Psoas muscle (tissue), 8 donors: ENCODE data around the gene NPR2. TPM values are rescaled to one million over a fixed set of nuclear protein-coding genes. Genes with fewer than 3 reads are reported as not detected.

ENCODE experiments used
- ATAC-seq, 4 donors: fragments of 200-7000 bp; cut with Tn5 transposase; one replicate each; pipeline ENCODE4 v1.9.1; 2020; ENCODE audit warnings: moderate library complexity in 3 of 4, mild to moderate bottlenecking in 2 of 4
- DNase-seq, 2 donors: peaks; one replicate each; pipeline ENCODE4 v3.0.0-alpha.2; 2020
- H3K27ac ChIP-seq: fragments of 200-600 bp; one replicate; pipeline ENCODE4 v1.8.0; 2022
- H3K27me3 ChIP-seq, 3 donors: fragments of 200-600 bp in 1 of 3; one replicate each; pipeline versions ENCODE4 v1.6.1 to v1.8.0; 2013 to 2022; ENCODE audit warnings: low read length in 2 of 3, mild to moderate bottlenecking in 2 of 3, moderate library complexity in 1 of 3; ENCODE audit not compliant: insufficient read depth in 3 of 3
- H3K36me3 ChIP-seq, 2 donors: fragments of 200-600 bp in 1 of 2; one replicate each; pipeline versions ENCODE4 v1.6.1 to v1.8.0; 2013 to 2022; ENCODE audit warnings: low read depth in 1 of 2, mild to moderate bottlenecking in 1 of 2, moderate library complexity in 1 of 2; ENCODE audit not compliant: insufficient read depth in 1 of 2
- H3K4me1 ChIP-seq: fragments of 200-600 bp; one replicate; pipeline ENCODE4 v1.8.0; 2022
- H3K4me3 ChIP-seq: fragments of 200-600 bp; one replicate; pipeline ENCODE4 v1.8.0; 2022; ENCODE audit warnings: mild to moderate bottlenecking
- H3K9me3 ChIP-seq: fragments of 200-600 bp; one replicate; pipeline ENCODE4 v1.8.0; 2022
- CTCF ChIP-seq: fragments of 200-600 bp; IDR thresholded peaks from one replicate; pipeline ENCODE4 v1.8.0; 2022; ENCODE audit warnings: antibody characterized with exemption
- WGBS, 3 donors: extraction: QIAGEN DNeasy Blood & Tissue Kit; methylation state at CpG; one replicate each; pipeline versions ENCODE4 v1.1.6 to v1.1.7; 2013; 5-methylcytosine and 5-hydroxymethylcytosine counted together
- intact Hi-C, 2 donors: fragments of 100-400 bp; cut with DNase I; formaldehyde crosslinking; loops; one replicate each; pipeline versions ENCODE4 v1.11.0 to v1.14.2; 2022
- polyA plus RNA-seq, 3 donors: library from polyadenylated mRNA; stranded (reverse); fragments of 200-250 nt; gene quantifications; one replicate each; pipeline ENCODE4 v1.2.3, GENCODE V29; 2013
- total RNA-seq, 4 donors: library from RNA; stranded (reverse); fragmentation: NEBNext Ultra II Directional in 2 of 4; extraction: Animal tissue kit (Norgen Biotek cat#: 25700) in 2 of 4; gene quantifications; one replicate each; pipeline versions ENCODE4 v1.2.1 to v1.2.4, GENCODE V29; 2021 to 2023
- donor health status: healthy with polysubstance abuse.
- donor health status: DM: no; HTN: no; CAD: no; lungs with moderate emphysema.
- donor health status: Bipolar disorder and iron deficiency.
- donor health status: healthy.
- donor health status: DM: yes; HTN: yes; CAD: no.
- donor health status: DM: no; HTN: no; CAD: no.
- donor health status: DM: no; HTN: no; CAD: no.
- donor health status: DM: yes; HTN: yes; CAD: no.

The NPR2 gene
- total and polyA plus RNA-seq, 7 donors = 8.7 to 28.4 (median 15.5) TPM

DNA sequence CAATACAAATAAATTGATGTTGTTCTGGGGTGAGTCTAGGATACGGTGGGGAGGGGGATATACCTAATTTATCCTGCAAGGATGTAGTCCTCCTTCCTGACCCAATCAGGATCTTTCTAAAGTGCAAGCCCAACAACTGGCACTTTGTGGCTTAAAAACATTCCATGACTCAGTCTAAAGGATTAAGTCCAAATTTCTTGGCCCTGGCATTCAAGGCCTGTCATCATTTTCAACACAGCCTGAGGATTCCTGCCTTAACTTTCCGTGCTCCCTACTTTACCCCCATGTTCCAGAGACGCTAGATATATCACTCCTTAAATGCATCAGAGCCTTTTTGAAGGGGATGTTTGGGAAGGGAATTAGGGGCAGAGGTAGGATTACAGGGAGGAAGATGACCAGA lies 36.1 kb downstream of the NPR2 start:
- Histone ChIP-seq H3K27me3 (no peaks in the 10 kb centered on the region), H3K4me3 (no peak overlapping the region), H3K36me3 (no peaks in the 10 kb centered on the region), H3K4me1 (peaks cover 26% of the 10 kb centered on the region), H3K9me3 (no peaks in the 10 kb centered on the region), H3K27ac (no peak overlapping the region)
- intact Hi-C loops = loop anchor here (2.0 kb wide), 1 partner anchor 55 kb away; no protein-coding TSS in a partner anchor
- DNase-seq (no peak), ATAC-seq (no peak)
- TF ChIP-seq CTCF = no peak
- 74 to 90% (median 80%) methylated on average over 3 of the region's 3 CpGs for WGBS, 3 donors

GRCh38 chr9:35828716-35829083 lies 37.3 kb downstream of the NPR2 start, which contains the start of gene FAM221B:
FAM221B (minus strand) TSS chr9:35828732; CDS start chr9:35826161, 2,571 bp downstream.
- H3K4me3 ChIP-seq = peak within 1 kb of the TSS; percentile 91
- peak in 2 of 4 donors; percentile 1 to 4 for ATAC-seq
- peaks cover 38% of the 10 kb centered on the region for H3K4me1 ChIP-seq
- no peak for DNase-seq
- no peaks in the 10 kb centered on the region for H3K36me3 ChIP-seq
- no peaks in the 10 kb centered on the region for H3K9me3 ChIP-seq
- intact Hi-C loops = no loop called here
- 2 to 4% (median 3%) methylated on average over 21 of the region's 21 CpGs for WGBS, 3 donors
- H3K27me3 ChIP-seq = no peaks in the 10 kb centered on the region
- no peak for TF ChIP-seq CTCF
- peak within 1 kb of the TSS; percentile 99 for H3K27ac ChIP-seq

GRCh38 chr9:35829084-35829763 lies 37.8 kb downstream of the NPR2 start, which contains the start of gene TMEM8B:
TMEM8B (plus strand) TSS chr9:35829228; CDS start chr9:35829448, 220 bp downstream.
- DNase-seq (peak; percentile 97 to 98), ATAC-seq (peak; percentile 88 to 90 (median 90))
- Histone ChIP-seq H3K9me3 (no peaks in the 10 kb centered on the region), H3K36me3 (no peaks in the 10 kb centered on the region), H3K27me3 (no peaks in the 10 kb centered on the region), H3K4me1 (peaks cover 41% of the 10 kb centered on the region), H3K4me3 (peak within 1 kb of the TSS; percentile 91), H3K27ac (peak within 1 kb of the TSS; percentile 99)
- WGBS, 3 donors = 1 to 2% (median 1%) methylated on average over 21 to 53 of the region's 53 CpGs
- TF ChIP-seq CTCF = no peak
- intact Hi-C loops = no loop called here

DNA sequence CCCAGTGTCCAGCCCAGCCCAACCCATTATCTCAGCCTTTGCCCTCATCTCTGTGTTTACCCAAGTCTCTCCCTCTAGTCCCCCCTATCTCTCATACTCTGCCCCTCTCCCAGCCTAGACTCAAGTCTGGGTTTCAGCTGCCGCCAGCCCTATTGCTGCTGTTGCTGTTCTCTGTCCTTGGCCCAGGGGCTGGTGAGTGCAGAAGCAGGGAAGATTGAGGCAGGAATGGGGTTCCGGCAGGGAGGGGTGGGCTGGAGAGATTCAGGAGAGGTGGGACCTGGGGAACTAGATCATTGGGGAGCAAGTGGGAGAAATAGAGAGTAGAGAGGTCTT lies 38.3 kb downstream of the NPR2 start:
- H3K4me1 ChIP-seq = peaks cover 46% of the 10 kb centered on the region
- no peaks in the 10 kb centered on the region for H3K36me3 ChIP-seq
- DNase-seq (no peak), ATAC-seq (no peak)
- H3K27ac ChIP-seq = peak overlapping the region; percentile 99
- WGBS, 3 donors = 10 to 40% (median 23%) methylated on average over 2 of the region's 2 CpGs
- TF ChIP-seq CTCF = no peak
- H3K9me3 ChIP-seq = no peaks in the 10 kb centered on the region
- intact Hi-C loops = no loop called here
- H3K27me3 ChIP-seq = no peaks in the 10 kb centered on the region
- H3K4me3 ChIP-seq = peak overlapping the region; percentile 91

- no peaks in the 10 kb centered on the region for H3K9me3 ChIP-seq
- H3K27me3 ChIP-seq = no peaks in the 10 kb centered on the region
- TF ChIP-seq CTCF = no peak
- ATAC-seq (no peak), DNase-seq (no peak)
- H3K4me1 ChIP-seq = peaks cover 58% of the 10 kb centered on the region
- no peaks in the 10 kb centered on the region for H3K36me3 ChIP-seq
- WGBS, 3 donors = 63 to 69% (median 69%) methylated on average over 4 of the region's 4 CpGs
- peak overlapping the region; percentile 91 for H3K4me3 ChIP-seq
- intact Hi-C loops = no loop called here
- H3K27ac ChIP-seq = no peak overlapping the region
Measured at GRCh38 chr9:35831040-35831439, 39.6 kb downstream of the NPR2 start.
